ENCODE data around the gene DLG5.

Gene DLG5

DNA sequence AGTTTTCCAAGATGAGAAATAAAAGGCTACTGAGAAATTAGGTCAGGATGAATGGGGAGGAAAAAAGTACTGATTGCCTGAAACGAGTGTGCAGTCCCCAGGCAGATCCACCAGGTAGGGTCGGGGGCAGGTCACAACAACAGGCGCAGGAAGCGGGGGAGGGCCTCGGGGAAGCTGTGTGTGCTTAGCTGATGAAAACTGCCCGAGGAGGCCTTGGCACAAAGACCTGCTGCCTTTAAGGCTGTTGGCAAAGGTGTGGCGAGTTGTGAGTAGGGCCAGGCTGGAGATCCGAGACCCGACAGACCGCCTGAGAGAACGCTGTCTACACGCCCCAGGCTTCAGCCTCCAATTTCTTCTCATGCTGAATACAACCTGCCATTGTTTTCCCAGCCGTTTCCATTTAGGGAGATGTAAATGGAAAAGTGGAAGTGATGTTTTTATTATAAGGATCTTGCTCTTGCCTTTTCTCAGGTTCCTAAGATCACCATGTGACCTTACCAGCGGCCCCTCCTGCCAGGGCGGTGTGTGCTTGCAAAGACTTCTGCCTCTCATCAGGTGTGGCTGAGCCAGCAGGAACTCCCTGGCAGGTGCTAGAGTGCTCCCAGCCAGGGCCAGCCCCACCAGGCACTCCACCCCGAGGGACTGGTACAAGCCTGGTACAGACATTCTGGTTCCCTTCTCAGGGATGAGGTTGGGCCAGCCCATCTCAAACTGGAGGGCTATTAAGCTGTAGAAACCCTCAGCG lies 60.8 kb downstream of the DLG5 start:
- DNase-seq: no peak

DNA sequence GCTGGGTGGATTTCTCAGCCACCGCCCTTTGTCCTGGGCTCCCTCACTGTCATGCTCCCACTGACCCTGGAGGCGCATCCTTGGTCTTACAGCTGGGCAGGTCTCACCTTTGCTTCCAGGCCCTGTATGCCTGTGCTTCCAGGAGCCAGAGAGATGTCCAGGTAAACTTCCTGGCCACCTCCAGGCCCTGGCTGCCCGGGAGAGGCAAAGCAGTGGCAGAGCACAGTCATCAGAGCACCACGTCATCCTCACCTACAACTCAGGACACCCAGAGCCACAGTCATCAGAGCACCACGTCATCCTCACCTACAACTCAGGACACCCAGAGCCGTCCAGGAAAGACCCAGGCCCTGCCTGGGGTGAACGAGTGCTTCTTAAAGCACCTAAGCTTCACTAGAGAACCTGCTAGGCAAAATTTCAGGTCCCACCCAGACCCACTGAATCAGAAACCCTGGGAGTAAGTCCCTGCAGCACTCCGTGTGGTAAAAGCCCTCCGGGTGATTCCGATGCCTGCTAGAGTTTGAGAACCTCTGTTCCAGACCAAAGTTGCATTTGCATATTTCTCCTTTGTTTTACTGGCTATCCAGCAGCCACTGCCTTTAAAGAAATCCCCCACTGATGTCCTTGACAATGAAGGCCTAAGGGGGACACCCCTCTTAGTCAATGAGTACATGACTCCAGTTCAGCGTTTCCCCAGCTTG lies 62.3 kb downstream of the DLG5 start:
- no peak for DNase-seq

DNA sequence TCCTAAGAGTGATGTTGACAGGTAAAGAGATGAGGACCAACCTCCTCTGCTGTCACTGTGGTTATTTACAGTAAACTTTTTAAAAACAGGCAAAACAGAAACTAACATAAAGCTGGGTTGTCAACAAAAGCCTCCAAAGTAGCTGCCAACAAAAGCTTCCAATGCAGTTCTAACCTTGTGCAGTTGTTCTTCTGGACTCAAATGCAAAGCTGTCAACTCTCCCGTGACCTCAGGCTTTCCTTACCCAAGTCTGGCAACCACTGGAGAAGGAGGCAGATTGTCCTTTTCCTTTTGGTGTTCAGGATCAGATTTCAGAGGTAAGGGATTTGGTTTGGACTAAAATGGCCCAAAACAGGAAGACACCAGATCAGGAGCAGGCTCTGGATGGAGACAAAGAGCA lies 63.1 kb downstream of the DLG5 start:
- DNase-seq: no peak

DNA sequence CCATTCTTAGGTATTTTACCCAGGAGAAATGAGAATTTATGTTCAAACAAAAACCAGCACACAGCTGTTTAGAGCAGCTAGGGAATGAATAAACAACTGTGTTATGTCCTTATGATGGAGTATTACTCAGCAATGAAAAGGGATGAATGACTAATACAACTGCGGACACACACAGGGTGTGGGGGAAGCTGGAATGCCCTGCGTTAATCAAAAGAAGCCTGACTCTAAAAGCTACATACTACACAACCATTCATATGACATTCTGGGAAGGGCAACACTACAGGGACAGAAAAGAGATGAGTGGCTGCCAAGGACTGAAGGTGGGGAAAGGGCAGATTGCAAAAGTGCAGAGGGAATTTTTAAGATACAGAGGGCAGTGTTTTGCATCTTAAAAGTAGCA lies 64.0 kb downstream of the DLG5 start:
- DNase-seq: no peak

DNA sequence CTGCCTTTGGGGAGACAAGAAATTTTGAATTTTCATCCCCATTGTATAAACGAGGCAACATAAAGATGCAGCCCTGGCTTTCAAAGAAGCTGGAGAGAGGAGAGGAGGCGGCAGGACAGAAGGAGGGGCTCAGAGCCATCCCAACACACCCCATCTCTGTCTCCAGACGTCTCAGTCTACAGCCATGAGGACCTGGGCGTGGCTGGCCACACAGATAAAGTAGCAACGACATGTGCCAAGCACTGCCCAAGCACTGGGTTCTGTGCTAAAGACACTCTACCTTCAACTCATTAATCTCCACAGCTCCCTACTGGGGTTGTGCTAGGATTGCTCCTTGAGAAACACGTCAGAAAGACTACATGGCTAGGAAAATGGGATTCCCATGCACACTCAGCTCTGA lies 65.2 kb downstream of the DLG5 start:
- peak; percentile 78 for DNase-seq

DNA sequence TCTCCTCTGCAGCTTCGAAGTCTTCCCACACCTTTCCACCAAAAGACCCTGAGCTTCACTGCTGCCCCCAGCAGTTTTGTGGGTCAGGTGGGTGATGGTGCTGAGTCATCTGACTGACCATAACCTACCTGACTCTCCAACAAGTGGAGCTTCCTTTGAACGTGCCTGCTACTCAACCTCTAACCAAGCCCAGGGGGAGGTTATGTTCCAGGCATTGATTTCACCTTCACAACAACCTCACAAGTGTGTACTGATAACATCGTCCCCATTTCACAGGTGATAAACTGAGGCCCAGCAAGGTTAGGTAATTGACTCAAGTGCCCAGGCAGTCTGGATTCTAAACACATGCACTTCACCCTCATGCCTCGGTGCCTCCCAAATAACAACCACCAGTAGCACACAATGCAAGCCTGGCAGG lies 66.7 kb downstream of the DLG5 start:
- no peak for DNase-seq

DNA sequence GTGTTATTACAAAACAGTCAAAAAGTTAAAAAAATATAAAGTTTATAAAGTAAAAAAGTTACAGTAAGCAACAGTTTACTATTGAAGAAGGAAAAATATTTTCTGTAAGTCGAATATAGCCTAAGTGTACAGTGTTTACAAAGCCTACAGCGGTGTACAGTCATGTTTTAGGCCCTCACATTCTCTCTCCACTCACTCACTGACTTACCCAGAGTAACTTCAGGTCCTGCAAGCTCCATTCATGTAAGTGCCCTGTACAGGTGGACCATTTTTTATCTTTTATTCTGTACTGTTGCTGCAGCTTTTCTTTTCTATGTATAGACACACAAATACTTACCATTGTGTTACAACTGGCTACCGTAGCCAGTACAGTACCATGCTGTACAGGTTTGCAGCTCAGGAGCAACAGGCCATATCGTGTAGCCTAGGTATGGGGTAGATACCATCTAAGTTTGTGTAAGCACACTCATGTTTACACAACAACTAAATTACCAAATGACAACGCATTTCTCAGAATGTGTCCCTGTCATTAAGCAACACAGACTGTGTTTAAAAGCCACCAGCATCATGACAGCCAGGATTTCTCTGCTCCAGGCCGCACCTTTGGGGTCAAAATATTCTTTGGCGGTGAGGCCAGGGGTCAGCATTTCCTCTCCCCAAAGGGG lies 67.2 kb downstream of the DLG5 start:
- DNase-seq: no peak

DNA sequence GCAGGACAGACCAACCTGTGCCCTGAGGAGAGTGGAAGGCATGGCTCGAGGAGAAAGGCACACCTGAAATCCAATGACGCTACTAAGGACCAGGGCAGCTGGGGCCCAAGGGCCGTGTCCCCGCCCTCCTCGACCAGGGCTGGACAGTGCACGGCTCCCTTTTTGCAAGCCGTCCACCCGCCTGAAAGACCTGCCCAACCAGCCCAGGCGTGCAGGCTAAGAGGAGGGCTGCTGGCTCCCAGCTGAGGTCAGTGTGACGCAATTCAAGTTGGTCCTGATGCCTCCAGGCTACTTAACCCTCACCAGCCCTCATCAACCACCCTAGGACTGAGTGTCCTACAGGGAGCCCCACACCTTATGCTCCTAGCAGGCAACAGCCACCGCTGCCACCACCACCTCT lies 69.3 kb downstream of the DLG5 start:
- no peak for DNase-seq

DNA sequence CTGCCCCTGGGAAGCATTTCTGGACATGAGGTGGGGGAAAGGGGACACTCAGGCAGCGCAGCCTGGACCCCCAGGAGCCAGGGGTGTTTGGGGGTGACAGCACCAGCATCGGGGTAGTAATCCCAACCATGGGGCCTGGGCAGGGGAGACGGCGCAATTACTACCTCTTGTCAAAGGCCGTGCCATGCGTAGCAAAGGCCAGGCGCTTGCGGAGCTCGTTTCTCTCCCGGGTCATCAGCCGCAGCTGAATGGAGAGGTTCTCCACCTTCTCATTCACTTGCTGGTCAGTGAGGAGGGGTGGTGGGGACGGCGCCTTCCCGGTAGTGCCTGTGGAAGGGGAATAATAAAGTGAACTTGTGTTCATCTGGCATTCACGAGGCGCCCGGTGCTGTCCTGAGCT lies 70.0 kb downstream of the DLG5 start:
- no peak for DNase-seq

DNA sequence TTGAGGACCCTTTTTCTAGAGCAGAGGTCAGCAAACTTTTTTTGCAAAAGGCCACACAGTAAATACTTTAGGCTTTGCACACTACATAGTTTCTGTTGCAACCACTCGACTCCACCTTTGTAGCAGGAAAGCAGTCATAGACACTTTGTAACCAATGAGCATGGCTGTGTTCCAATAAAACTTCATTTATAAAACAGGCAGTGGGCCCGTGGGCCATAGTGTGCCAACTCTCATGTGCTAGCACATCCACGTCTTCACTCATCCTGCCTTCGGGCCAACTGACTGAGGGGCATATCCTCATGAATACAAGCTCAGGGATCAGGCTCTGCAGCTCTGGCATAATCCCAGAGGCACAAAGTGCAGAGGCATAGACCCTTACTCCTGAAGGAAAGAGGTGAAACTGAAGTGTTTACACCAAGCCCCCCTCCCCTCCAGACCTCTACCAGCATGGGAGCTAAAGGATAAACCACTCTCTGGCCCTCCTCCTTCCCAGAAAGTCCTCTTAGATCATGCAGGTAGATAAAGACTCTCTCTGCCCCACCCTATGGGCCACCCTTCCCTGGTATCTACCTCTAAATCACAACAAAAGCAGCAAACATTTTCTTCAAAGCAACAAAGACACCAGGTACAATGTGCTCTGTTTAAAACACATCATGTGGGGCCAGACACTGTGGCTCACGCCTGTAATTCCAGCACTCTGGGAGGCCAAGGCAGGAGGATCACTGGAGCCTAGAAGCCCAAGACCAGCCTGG lies 71.0 kb downstream of the DLG5 start:
- DNase-seq: no peak

DNA sequence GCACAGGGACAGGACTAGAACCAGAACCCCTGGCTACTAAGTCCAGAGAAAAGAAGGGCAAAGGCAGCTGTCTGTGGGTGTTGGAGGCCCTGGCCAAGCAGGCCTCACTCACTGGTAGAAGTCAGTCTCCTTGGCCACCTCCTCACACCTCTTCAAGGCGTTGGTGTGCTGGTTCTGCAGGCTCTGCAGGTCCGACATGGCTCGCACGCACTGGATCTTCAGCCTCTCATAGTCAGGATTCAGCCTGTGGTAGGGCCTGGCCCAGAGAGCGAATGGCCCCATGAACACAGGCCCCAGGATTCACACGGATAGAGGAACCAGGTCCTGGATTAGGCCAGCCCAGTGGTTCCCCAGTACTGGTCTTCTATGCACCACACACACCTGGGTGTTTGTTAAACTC lies 72.4 kb downstream of the DLG5 start:
- no peak for DNase-seq

DNA sequence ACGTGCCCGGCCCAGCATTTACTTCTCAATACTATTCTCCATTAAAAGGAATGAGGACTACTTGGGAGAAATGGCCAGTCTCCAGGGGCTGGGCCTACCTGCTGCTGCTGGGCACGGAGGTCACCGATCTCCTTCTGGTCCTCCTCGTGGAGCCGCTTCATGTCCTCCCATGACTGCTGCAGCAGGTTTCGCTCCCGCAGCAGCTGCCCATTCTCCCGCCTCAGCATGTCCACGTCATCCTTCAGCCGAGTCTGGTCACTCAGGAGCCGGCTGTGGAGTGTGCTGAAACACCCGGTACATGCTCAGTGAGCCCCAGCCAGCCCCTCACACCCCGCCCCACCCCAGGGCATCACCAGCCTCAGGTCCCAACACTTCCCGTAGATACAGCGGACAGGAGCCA lies 73.3 kb downstream of the DLG5 start:
- DNase-seq: no peak

DNA sequence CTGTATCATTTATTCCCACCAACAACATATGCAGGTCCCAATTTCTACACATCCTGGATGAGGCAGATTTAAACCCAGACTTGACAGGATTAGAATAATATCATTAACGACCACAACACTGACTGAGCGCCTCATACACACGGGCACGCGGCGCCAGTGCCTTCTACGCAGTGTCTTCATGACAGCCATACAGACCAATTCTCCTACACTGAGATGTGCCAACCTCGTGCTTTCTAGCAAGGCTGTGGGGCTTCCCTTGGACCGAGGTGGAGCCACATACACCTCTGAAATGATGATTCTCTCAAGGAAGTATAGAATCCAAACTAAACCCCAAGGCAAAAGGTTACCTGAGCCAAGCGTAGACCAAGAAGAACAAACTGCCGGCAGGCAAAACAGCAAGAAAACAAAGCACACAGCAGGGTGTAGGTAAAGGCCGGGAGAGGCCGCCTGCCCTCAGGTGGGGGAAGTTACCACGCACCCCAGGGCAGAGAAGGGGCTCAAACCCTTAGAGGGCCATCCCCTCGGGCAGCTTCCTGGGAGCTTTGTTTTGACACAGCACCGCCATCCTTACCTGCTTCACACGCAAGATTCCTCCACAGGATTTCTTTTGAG lies 75.8 kb downstream of the DLG5 start:
- no peak for DNase-seq

DNA sequence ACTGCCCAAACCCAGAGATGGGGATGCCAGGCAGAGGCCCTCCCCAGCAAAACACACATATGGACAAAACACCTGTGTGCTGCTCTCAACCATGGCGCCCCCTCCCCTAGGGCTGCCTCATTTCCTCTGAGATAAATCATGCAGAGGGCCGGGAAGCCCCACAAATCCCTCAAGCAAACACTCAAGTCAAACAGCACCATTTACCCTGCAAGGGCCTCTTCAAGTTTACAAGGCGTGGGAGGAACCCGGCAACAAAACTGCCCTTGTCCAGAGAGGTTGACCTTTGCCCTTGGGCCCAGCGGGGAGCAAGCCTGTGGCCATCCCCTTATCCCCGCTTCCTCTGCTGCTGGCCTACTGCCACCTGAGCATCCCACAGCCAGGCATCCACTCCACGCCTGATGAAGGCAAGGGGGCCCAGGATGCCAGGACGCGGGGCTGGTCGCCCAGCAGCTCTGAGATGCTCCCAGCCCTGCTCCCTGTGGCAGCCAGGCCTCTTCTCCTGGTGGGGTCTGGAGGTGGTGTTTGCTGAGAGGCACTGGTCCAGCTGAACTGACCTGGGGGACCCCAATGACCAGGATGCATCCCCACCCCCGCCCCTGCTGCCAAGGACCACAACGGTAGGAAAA lies 77.4 kb downstream of the DLG5 start:
- no peak for DNase-seq

DNA sequence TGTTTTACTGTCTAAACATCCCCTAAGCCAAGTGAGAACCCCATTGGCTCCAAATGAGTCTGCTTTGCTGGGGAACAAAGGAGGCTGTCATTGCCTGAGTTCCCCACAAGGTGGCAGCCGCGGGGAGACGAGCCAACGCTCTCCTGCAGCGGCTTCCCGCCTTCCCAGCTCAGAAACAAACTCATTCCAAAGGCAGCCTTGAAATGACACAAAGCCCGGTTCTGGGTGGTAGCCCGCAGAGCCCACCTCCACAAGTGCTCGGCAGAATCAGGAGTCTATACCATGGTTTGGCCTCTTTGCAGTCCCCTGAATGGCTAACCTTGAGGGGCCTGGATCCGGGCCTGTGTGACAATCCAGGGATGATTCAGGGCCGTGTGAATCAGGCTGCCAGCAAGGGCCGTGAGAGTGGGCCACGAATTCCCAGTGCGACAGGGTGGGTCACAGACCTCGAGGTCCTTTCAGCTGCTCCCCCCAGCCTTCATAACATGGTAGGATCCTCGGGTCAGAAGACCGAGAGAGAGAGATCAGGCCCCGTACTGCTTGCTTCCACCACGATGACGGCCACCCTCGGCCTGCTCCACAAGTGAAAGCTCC lies 79.7 kb downstream of the DLG5 start:
- peak; percentile 71 for DNase-seq

DNA sequence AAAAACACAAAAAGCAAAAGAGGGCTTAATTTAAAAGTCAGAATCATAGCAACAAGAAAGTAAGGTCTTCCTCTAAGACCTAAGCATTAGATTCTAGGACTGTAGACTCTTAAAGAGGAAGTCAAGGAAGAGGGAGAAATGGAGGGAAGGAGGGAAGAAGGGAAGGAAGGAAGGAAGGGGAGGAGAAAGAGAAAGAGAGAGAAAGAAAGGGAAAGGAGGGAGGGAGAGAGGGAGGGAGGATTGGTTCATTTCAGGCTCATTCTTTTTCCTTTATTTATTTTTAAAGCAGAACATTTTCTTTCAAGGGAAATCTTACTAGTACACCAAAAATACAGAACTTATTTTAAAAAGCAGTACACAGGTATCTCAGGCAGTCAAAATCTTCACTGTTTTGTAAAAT lies 81.1 kb downstream of the DLG5 start:
- no peak for DNase-seq

DNA sequence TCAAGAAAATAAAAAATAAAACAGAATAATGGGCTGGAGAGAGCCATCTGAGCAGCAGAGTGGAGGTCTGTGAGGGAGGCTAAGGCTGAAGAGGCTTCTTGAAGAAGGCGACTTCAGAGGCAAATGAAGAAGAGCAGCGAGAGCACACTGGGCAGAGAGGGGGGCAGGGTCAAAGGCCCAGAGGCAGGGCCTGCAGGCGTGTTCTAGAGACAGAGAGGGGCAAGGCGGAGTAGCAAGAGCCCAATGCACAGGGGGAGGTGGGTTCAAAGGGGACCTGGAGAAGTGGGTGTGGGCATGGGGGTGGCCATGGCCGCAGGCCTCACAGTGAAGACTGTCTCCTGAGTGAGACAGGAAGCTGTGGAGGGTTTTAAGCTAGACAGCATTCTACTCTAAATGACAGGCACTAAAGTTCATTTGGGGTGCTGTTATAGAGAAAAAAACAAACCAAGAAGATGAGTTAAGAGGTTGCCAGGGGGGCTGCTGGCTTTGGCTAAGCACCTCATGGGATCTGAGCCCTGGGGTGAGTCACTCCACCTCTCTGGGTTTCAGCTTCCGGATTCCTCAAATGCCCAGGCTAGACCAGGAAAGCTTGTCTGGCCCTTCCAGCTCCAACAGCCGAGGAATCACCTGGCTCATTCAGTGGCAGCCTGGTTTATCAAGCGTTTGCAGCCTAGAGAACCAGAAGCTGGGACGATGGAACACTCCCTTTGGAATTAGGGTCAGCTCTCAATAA lies 81.7 kb downstream of the DLG5 start:
- no peak for DNase-seq

DNA sequence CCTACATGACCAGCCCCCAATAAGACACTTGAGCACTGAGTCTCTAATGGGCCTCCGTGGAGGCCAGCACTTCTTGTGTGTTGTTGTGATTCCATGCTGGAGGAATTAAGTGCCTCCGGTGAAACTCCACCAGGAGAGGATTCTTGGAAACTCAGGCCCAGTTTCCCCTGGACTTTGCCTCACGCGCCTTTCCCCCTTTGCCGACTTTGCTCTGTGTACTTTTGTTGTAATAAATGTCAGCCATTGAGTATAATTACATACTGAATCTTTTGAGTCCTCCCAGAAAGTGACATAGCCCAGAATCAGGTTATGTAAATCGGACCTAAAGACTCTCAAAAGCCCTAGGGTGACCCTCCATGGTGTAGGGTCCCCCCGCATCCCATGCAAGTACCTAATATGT lies 82.4 kb downstream of the DLG5 start:
- DNase-seq: no peak

DNA sequence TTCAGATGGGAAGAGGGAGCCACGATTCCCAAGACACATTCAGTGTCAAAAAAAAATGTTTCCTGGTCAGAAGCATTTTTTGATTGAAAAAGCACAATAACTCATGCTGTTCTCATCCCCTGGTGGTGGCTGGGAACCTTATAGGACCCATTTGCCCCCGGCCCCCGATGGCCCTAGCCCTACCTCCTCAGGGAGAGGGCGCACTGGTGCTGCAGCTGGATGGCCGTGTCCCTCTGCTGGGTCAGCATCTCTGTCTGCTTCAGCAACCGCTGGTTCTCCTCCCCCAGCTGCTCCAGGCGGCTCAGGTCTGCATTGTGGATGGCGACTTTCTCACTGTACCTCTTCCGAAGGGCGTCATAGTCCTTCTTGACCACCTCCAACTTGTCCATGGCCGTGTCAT lies 83.3 kb downstream of the DLG5 start:
- DNase-seq: no peak

DNA sequence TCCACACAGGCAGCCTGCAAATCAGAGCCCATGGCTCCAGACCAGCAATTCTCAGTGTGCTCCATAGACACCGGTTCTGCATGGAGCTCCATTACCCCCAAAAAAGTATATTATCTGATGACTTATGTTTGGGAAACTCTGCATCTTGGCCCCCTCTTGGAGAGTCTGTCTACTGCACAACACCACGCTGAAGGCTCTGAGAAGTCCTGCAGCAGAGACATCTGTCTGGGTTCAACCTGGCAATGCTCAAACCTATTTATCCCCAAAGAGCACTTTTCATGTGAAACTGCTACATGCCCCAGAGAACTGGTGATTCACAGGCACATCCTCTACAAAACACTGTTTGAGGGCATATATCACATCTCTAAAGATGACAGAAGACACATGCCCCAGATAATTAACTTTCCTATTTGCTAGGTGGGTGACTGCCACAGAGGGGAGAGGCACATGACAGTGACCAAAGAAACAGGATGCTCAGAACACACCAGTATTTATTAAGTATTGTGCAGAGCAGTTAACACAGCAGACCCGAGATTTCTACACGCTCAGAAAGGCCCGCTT lies 83.8 kb downstream of the DLG5 start:
- no peak for DNase-seq

DNA sequence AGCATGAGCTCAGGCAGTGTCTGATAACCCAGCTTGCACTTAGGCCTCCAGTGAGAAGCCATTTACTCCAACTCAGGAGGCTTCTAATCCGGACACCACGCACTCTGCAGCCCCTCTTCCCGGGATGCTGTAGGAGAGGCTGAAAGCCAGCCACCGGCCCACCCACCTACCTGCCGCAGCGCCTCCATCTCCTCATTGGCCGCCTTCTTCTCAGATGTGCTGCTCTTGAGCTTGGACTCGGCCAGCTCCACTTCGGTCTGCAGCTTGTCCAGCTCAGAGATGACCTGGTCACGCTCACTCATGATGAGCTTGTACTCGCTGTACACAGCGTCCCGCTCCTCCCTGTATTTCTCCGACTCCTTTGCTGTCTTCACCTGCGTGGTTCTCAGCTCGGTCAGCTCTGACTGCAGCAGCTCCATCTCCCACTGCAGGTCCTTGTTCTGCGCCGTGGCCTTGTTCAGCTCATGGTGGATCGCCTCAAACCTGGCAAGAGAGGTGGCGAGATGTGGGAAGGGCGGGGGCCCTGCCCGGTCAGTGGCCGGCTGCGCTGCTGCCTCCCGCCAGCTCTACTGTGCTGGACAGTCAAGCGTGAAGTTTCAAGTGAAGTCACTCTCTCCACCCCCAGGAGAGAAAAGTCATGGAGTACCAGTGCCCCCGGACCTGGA lies 84.7 kb downstream of the DLG5 start:
- no peak for DNase-seq

Measured in hematopoietic multipotent progenitor cell treated with erythropoietin and hydrocortisone succinate and interleukin-3 and kit ligand, for 6 days (in vitro differentiated cells).